Right lobe of liver (tissue), 6 donors: Measurements from ENCODE around the gene ZNF326. TPM values are rescaled to one million over a fixed set of nuclear protein-coding genes. Genes with fewer than 3 reads are reported as not detected.

Experiments used
- ATAC-seq, 4 donors: fragments of 200-7000 bp; cut with Tn5 transposase; one replicate each; pipeline ENCODE4 v1.9.1; 2020; ENCODE audit warnings: mild to moderate bottlenecking in 4 of 4, moderate library complexity in 4 of 4
- DNase-seq, 3 donors: peaks; one replicate each; pipeline ENCODE4 v3.0.0-alpha.2; 2020
- H3K27ac ChIP-seq, 3 donors: fragments of 200-600 bp; one replicate each; pipeline ENCODE4 v1.8.0; 2022
- H3K27me3 ChIP-seq, 2 donors: fragments of 200-600 bp; one replicate each; pipeline ENCODE4 v1.8.0; 2022
- H3K36me3 ChIP-seq, 4 donors: fragments of 200-600 bp; sonication (generic) in 1 of 4; one replicate each; pipeline versions ENCODE4 v1.5.1 to v1.8.0; 2017 to 2022; ENCODE audit warnings: control low read depth in 1 of 4
- H3K4me1 ChIP-seq, 4 donors: fragments of 200-600 bp; sonication (generic) in 1 of 4; one replicate each; pipeline versions ENCODE4 v1.5.1 to v1.8.0; 2017 to 2022; ENCODE audit warnings: control low read depth in 1 of 4
- H3K4me3 ChIP-seq, 3 donors: fragments of 200-600 bp; one replicate each; pipeline ENCODE4 v1.8.0; 2022
- H3K9me3 ChIP-seq, 4 donors: fragments of 200-600 bp; sonication (generic) in 1 of 4; one replicate each; pipeline versions ENCODE4 v1.5.1 to v1.8.0; 2017 to 2022; ENCODE audit warnings: control low read depth in 1 of 4
- POLR2A ChIP-seq: fragments of 450-650 bp; IDR thresholded peaks from one replicate; pipeline ENCODE4 v1.6.1; 2017; ENCODE audit warnings: antibody characterized with exemption, mild to moderate bottlenecking
- WGBS: methylation state at CpG from one replicate; pipeline ENCODE4 v1.1.6; 2018; ENCODE audit warnings: low coverage, low lambda C conversion rate; ENCODE audit not compliant: insufficient coverage; ENCODE audit errors: missing lambda C conversion rate; 5-methylcytosine and 5-hydroxymethylcytosine counted together
- intact Hi-C, 2 donors: fragments of 100-400 bp; cut with DNase I; formaldehyde crosslinking; loops; one replicate each; pipeline versions ENCODE4 v1.11.2 to v1.14.1; 2022
- total RNA-seq, 6 experiments: library from RNA; depleted of rRNA in 2 of 6; stranded (reverse); fragments of >200 nt in 2 of 6; fragmentation: NEBNext Ultra II Directional in 3 of 6; extraction: Animal tissue kit (Norgen Biotek cat#: 25700) in 3 of 6; gene quantifications; one replicate each; pipeline versions ENCODE4 v1.1.0 to v1.2.4, GENCODE V29; 2016 to 2023
- TF ChIP-seq, protein P1 (sequence below), 4 donors: fragments of 200-600 bp in 3 of 4; fragments of 450-650 bp in 1 of 4; IDR thresholded peaks; one replicate each; pipeline versions ENCODE4 v1.5.1 to v1.8.0; 2016 to 2022; ENCODE audit warnings: antibody characterized with exemption in 4 of 4, mild to moderate bottlenecking in 2 of 4
- donor health status: DM: no; HTN: yes; CAD: no.
- donor health status: DM: no; HTN: no; CAD: no.
- donor health status: DM: no; HTN: no; CAD: no.
- donor health status: DM: no; HTN: yes; CAD: no.
- donor health status: DM: no; HTN: yes; CAD: no.

The ZNF326 gene
- total RNA-seq, 6 experiments from 2014 or later = 9.5 to 13.8 (median 10.5) TPM

DNA sequence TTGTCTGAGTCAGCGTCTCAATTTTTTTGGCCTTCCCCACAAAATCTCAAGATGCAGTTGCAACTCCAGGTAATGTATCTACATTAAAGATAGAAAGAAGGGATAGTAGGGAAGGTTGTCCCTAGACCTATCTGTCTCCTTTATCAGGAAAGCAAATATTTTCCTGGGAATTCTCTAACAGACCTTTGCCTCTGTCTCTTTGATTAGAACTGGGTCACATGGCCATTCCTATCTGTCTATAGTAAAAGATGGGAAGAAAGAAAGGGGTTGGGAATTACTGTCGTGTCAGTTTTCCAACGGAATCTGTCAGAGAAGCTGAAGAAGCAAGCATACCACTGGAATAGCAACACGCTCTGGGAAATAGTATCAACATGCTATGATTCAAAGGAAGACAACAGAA, 48.7 kb downstream of the ZNF326 start:
- 37% methylated on average over 4 of the region's 4 CpGs for WGBS
- ATAC-seq = peak; percentile 58 to 78 (median 66)

DNA sequence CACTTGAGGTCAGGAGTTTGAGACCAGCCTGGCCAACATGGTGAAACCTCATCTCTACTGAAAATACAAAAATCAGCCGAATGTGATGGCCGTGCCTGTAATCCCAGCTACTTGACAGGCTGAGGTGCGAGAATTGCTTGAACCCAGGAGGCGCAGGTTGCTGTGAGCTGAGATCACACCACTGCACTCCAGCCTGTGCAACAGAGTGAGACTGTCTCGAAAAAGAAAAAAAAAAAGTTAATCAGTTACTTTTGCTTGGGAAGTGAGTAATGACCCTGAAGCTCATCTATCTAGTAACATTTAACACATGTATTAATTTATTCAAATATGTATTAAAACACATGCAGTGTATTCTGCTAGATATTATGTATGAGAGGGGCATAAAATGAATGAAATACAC, 49.4 kb downstream of the ZNF326 start:
- DNase-seq = no peak
- Histone ChIP-seq H3K4me1 (peaks cover 0 to 18% (median 4%) of the 10 kb centered on the region in 4 donors), H3K9me3 (no peaks in the 10 kb centered on the region), H3K27ac (no peak overlapping the region), H3K27me3 (no peaks in the 10 kb centered on the region), H3K4me3 (no peak overlapping the region), H3K36me3 (no peaks in the 10 kb centered on the region)
- TF ChIP-seq, protein P1, sequence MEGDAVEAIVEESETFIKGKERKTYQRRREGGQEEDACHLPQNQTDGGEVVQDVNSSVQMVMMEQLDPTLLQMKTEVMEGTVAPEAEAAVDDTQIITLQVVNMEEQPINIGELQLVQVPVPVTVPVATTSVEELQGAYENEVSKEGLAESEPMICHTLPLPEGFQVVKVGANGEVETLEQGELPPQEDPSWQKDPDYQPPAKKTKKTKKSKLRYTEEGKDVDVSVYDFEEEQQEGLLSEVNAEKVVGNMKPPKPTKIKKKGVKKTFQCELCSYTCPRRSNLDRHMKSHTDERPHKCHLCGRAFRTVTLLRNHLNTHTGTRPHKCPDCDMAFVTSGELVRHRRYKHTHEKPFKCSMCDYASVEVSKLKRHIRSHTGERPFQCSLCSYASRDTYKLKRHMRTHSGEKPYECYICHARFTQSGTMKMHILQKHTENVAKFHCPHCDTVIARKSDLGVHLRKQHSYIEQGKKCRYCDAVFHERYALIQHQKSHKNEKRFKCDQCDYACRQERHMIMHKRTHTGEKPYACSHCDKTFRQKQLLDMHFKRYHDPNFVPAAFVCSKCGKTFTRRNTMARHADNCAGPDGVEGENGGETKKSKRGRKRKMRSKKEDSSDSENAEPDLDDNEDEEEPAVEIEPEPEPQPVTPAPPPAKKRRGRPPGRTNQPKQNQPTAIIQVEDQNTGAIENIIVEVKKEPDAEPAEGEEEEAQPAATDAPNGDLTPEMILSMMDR (IDR thresholded peaks at IDR 0.05) = no peak
- no peak for TF ChIP-seq POLR2A
- ATAC-seq = peak; percentile 41 to 78 (median 48)
- WGBS = 35% methylated on average over 5 of the region's 5 CpGs
- intact Hi-C loops = no loop called here

More for the DNA sequence above, 48.7 kb downstream of the ZNF326 start:
- Histone ChIP-seq H3K27me3 (no peaks in the 10 kb centered on the region), H3K9me3 (no peaks in the 10 kb centered on the region), H3K4me3 (no peak overlapping the region), H3K36me3 (no peaks in the 10 kb centered on the region), H3K4me1 (peaks cover 0 to 18% (median 4%) of the 10 kb centered on the region in 4 donors), H3K27ac (no peak overlapping the region)
- no peak for DNase-seq
- TF ChIP-seq POLR2A = no peak
- TF ChIP-seq, protein P1 (IDR thresholded peaks at IDR 0.05) = no peak
- intact Hi-C loops = no loop called here

DNA sequence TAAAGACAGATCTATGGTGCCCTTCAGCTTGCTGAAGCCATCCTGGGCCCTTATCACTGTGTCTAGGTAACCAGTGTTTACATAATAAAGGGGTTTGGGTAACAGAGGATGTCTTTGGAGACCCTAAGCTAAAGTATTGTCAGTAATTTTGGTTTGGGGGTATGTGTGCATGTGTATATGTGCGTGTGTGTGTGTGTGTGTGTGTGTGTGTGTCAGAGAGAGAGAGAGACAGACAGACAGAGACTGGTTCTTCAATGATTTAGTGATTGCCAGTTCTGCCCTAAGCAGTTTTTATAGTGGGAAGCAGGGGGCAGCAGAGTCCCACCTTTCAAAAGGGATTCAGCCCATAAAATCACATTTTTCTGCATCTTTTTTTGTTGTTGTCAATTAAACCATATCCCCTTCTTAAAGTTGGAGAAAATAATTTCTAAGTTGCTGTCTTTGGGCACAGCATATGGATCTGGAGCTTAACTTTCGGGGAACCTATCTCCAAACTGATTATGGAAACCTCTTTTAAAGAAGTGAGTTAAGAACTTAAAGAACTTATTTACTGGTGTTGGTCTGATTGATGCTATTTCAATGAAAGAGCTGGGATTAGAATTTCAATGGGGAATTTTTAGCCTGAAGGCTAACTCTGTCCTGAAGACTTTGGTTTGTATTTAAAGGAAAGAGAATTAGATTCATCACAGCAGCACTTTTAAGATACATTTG, 51.1 kb downstream of the ZNF326 start:
- intact Hi-C loops = no loop called here
- DNase-seq (no peak), ATAC-seq (no peak)
- Histone ChIP-seq H3K36me3 (no peaks in the 10 kb centered on the region), H3K27me3 (no peaks in the 10 kb centered on the region), H3K9me3 (no peaks in the 10 kb centered on the region), H3K27ac (no peak overlapping the region), H3K4me1 (peaks cover 0 to 18% (median 4%) of the 10 kb centered on the region in 4 donors), H3K4me3 (no peak overlapping the region)
- TF ChIP-seq POLR2A = no peak
- TF ChIP-seq, protein P1 (IDR thresholded peaks at IDR 0.05) = peak; percentile 12 to 41 (median 34)
- 38% methylated on average over 2 of the region's 2 CpGs for WGBS

DNA sequence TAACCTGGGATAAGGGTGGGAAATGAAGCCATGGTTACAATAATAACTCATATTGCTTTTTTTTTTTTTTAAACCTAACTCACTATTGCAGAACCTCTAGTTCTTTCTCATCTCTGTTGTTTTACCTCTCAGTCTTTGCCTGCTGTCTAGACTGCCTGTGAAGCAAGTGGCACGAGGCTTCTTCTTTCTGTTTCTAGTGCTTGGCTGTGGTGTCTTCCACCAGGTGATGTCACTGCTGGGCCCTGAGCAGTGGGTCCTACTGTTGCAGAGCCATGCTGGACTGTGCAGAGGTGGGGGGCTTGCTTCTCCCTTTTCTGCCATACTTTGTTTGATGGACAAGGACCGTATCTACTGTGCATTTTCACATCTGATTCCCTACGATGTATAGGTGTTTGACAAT, 51.7 kb downstream of the ZNF326 start:
- 73% methylated on average over 3 of the region's 3 CpGs for WGBS
- H3K4me1 ChIP-seq = peaks cover 0 to 18% (median 4%) of the 10 kb centered on the region in 4 donors
- no peak overlapping the region for H3K4me3 ChIP-seq
- TF ChIP-seq, protein P1 (IDR thresholded peaks at IDR 0.05) = no peak
- no peak for TF ChIP-seq POLR2A
- ATAC-seq = no peak
- H3K36me3 ChIP-seq = no peaks in the 10 kb centered on the region
- no peaks in the 10 kb centered on the region for H3K9me3 ChIP-seq
- intact Hi-C loops = no loop called here
- DNase-seq = no peak
- H3K27me3 ChIP-seq = no peaks in the 10 kb centered on the region
- no peak overlapping the region for H3K27ac ChIP-seq
